ENCODE data around the gene KHNYN. TPM values are rescaled to one million over a fixed set of nuclear protein-coding genes. Genes with fewer than 3 reads are reported as not detected.

Gene KHNYN
- polyA plus RNA-seq, 3 donors = 17.9 to 29.2 (median 24.5) TPM

Other genes starting within 250 kb of the KHNYN start
- gene IPO4, start 241.1 kb upstream of the KHNYN start, polyA plus RNA-seq = 10 to 100 TPM; 11.7 to 36.1 (median 26.7) TPM
- 10 to 100 TPM; 13.6 to 44.0 (median 37.7) TPM for gene TM9SF1, start 234.5 kb upstream of the KHNYN start, polyA plus RNA-seq
- under 1 TPM in 2 of 3 donors, not detected in 1; 0.05 to 0.06 TPM for gene TSSK4, start 224.3 kb upstream of the KHNYN start, polyA plus RNA-seq
- 100 to 1,000 TPM in 1 of 3 donors, 10 to 100 TPM in 2; 59.6 to 108 (median 85.4) TPM for gene CHMP4A, start 216.5 kb upstream of the KHNYN start, polyA plus RNA-seq
- gene MDP1, start 213.9 kb upstream of the KHNYN start, polyA plus RNA-seq = 10 to 100 TPM; 17.7 to 47.6 (median 21.9) TPM
- 100 to 1,000 TPM in 2 of 3 donors, 10 to 100 TPM in 1; 82.9 to 296 (median 245) TPM for gene NEDD8, start 197.6 kb upstream of the KHNYN start, polyA plus RNA-seq
- gene GMPR2, start 197.0 kb upstream of the KHNYN start, polyA plus RNA-seq = 10 to 100 TPM; 37.3 to 52.7 (median 52.0) TPM
- 10 to 100 TPM; 35.3 to 58.9 (median 49.3) TPM for gene TINF2, start 187.3 kb upstream of the KHNYN start, polyA plus RNA-seq
- gene TGM1, start 166.8 kb upstream of the KHNYN start, polyA plus RNA-seq = 1 to 10 TPM; 2.5 to 4.6 (median 3.3) TPM
- gene RABGGTA, start 158.4 kb upstream of the KHNYN start, polyA plus RNA-seq = 10 to 100 TPM; 20.7 to 27.0 (median 23.0) TPM
- gene DHRS1, start 130.2 kb upstream of the KHNYN start, polyA plus RNA-seq = 10 to 100 TPM; 11.3 to 26.4 (median 14.8) TPM
- 10 to 100 TPM in 2 of 3 donors, 1 to 10 TPM in 1; 6.8 to 11.6 (median 11.0) TPM for gene NOP9, start 130.1 kb upstream of the KHNYN start, polyA plus RNA-seq
- 10 to 100 TPM; 10.3 to 18.0 (median 10.6) TPM for gene CIDEB, start 122.0 kb upstream of the KHNYN start, polyA plus RNA-seq
- 1 to 10 TPM in 2 of 3 donors, under 1 TPM in 1; 0.79 to 5.9 (median 2.6) TPM for gene LTB4R2, start 119.8 kb upstream of the KHNYN start, polyA plus RNA-seq
- 10 to 100 TPM in 1 of 3 donors, 1 to 10 TPM in 2; 5.1 to 13.3 (median 6.2) TPM for gene LTB4R, start 118.5 kb upstream of the KHNYN start, polyA plus RNA-seq
- 100 to 1,000 TPM in 1 of 3 donors, 10 to 100 TPM in 1, 1 to 10 TPM in 1; 8.7 to 107 (median 56.4) TPM for gene ADCY4, start 94.9 kb upstream of the KHNYN start, polyA plus RNA-seq
- gene RIPK3, start 90.0 kb upstream of the KHNYN start, polyA plus RNA-seq = 10 to 100 TPM in 1 of 3 donors, 1 to 10 TPM in 2; 7.2 to 15.0 (median 8.4) TPM
- 100 to 1,000 TPM in 1 of 3 donors, 10 to 100 TPM in 2; 12.2 to 166 (median 39.6) TPM for gene NFATC4, start 61.8 kb upstream of the KHNYN start, polyA plus RNA-seq
- gene NYNRIN, start 31.0 kb upstream of the KHNYN start, polyA plus RNA-seq = 1 to 10 TPM; 2.7 to 7.6 (median 3.8) TPM
- gene CBLN3, start 286 bp upstream of the KHNYN start, polyA plus RNA-seq = 1 to 10 TPM in 2 of 3 donors, under 1 TPM in 1; 0.89 to 4.3 (median 3.0) TPM
- gene SDR39U1, start 12.8 kb downstream of the KHNYN start, polyA plus RNA-seq = 10 to 100 TPM; 41.0 to 59.4 (median 48.7) TPM
- gene CMA1, start 78.3 kb downstream of the KHNYN start, polyA plus RNA-seq = 1 to 10 TPM in 1 of 3 donors, under 1 TPM in 2; 0.13 to 2.1 (median 0.90) TPM
- 1 to 10 TPM in 2 of 3 donors, under 1 TPM in 1; 0.26 to 3.3 (median 2.1) TPM for gene CTSG, start 146.3 kb downstream of the KHNYN start, polyA plus RNA-seq
- gene GZMH, start 179.7 kb downstream of the KHNYN start, polyA plus RNA-seq = 1 to 10 TPM in 1 of 3 donors, under 1 TPM in 1, not detected in 1; 0.13 to 1.1 TPM
- 1 to 10 TPM in 2 of 3 donors, under 1 TPM in 1; 0.29 to 2.0 (median 1.8) TPM for gene GZMB, start 204.2 kb downstream of the KHNYN start, polyA plus RNA-seq

Measured in adipose tissue (tissue), 3 donors.